ENCODE data around the gene DAP.

The DAP gene

DNA sequence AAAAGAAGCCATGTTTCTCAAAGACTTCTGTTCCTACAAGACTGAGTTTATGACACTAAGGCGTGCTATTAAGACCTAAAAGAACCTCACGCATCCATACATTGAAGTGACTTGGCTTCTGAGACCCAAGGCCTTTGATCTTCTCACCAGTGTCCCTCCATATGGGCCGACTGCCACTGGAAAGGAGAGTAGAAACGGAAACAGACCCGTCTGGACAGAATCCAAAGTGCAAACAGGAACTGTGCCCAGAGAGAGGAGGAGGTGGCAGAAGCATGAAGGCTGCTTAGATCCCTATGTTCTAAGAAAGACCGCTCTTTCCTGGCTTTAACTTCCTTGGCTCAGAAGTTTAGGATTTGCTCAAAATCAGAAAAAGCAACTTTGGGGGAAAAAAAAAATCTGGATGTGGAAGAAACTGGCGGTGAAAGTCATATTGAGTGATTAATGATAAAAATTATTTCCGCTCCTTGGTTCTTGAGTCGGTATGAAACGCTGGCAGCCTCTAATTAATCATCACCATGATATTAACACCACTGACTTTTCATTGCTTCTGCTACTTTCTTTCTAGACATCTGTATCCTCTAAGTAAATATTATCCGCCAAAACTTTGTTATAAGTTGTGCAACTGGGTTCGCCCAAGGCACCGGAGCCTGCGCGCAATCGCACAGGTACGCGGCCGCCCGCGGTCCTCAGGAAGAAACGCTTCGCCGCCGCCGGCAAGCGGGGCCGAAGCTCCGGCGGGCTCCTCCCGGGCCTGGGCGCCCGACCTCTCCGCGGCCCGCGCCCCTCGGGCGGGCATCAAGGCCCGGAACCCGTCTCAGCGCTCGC, 726 bp downstream of the DAP start:
- peak; percentile 51 for DNase-seq

DNA sequence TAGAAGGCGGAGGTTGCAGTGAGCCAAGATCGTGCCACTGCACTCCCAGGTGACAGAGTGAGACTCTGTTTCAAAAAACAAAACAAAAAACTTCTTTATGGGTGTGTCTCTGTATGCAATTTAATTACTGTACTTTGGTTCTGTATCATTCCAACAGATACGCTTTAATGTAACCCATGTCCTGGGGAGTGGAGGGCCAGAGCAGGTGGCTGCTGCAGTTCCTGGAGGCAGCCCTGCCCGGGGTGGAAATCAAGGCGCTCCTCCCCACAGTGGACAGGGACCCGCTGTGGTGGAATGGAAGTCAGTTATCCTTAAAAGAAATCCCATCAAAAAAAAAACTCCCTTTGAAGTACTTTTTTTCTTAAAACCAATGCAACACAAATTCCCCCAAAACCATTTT, 1.9 kb downstream of the DAP start:
- DNase-seq = no peak

DNA sequence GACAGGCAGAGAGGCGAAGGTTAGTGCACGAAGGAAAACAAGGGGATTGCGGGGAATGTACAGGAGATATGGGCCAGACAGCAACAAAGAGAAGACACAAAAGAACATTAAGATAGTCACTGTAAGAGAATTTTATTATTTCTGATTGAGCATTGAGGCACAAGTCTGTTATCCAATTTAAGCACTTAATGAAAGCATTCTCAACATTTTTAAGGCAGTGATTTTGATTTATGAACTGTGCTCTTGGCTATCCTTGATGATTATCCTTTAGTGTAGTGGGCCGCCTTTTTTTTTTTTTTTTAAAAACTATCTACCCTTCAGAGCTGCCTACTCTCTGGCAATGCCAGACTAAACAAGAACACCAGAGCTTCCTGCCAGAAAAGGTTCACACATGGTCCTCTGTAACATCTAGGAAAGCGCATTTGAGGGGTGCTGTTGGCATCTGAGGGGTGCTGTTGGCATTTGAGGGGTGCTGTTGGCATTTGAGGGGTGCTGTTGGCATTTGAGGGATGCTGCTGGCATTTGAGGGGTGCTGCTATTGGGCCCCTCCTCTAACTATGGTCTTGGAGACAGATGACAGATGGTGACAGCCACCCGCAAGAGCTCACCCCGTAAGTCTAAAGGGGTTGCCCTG, 3.0 kb downstream of the DAP start:
- DNase-seq = no peak

DNA sequence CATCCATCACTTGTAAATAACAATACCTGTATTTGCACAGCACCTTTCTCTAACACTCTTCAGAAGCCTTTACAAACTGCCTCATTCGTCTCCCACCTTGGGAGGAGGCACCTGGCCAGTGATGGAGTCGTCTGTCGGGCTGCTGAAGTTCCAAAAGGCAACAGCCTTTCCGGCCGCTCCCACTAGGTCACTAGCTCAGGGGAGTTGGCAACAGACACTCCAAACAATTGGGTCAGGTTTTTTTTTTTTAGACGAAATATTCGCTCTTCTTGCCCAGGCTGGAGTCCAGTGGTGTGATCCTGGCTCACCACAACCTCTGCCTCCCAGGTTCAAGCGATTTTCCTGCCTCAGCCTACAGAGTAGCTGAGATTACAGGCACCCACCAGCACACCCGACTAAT, 4.0 kb downstream of the DAP start:
- DNase-seq = no peak

DNA sequence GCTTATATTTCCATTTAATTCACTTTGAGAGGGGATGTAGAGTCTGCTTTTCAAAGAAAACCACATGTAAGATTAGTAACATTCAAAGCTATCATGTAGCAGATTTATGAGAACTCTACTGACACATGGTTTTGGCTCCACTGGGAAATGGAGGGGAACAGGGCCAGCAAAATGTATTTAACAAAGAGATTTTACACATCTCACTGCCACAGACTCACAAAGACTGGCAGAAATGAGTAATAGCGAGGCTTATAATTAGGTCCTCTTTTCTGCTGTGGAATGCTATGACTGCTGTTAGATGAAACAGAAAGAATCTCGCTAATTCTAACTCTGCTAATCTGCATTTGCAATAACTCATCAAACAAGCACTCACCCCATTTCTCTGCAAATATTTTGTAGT, 4.5 kb downstream of the DAP start:
- no peak for DNase-seq

DNA sequence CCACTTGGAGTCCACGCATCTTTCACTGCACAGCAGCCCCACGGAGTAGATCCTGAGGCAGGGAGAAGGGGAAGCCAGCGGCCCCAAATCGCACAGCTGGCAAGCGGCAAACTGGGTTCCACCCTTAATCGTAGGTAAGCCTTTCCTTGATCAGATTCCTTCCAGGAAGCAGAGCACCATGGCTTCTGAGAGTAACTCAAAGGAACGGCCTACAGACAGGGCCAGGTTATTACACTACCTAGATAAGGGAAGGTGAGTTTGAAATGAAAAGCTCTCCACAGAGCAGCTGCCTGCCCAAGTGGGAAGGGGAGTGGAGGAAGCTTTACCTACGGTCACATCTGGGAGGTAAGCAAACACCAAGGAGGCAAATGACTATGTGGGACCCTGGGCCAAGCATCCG, 7.9 kb downstream of the DAP start:
- no peak for DNase-seq

DNA sequence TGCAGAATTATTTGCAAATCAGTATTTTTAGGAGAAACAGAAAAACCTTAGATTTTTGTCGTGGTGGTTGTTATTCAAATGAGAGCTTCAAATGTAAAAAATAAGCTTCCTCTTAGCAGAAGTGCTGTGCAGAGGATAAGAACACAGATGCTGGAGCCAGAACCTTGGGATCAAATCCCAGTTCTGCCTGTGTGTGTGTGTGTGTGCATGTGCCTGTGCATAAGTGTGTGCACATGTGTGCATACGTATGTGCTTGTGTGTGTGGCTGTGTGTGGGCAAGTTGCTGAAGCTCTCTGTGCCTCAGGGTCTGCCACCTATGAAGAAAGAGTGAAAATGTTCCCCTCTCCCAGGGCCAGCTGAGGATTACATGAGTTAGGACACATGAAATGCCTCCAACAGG, 8.6 kb downstream of the DAP start:
- DNase-seq = no peak

DNA sequence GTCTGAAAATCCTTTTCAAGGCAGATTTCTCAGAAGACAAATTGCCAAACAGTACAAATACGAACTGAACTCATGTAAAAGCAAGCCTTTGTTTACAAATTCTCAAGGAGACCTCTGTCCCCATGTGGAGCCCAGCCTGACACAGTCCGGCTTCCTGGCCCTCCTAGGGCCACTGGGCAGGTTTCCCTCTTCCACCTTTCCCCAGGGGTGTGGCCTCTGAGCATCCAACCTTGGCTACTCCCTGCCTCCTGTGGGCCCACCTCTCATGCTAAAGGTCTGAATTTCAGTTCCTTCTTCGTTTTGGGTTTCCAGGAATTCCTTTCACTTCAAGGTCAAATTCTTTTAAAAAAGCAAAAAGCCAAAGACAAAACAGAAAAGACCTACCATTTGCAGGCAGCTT, 10.1 kb downstream of the DAP start:
- DNase-seq = no peak

DNA sequence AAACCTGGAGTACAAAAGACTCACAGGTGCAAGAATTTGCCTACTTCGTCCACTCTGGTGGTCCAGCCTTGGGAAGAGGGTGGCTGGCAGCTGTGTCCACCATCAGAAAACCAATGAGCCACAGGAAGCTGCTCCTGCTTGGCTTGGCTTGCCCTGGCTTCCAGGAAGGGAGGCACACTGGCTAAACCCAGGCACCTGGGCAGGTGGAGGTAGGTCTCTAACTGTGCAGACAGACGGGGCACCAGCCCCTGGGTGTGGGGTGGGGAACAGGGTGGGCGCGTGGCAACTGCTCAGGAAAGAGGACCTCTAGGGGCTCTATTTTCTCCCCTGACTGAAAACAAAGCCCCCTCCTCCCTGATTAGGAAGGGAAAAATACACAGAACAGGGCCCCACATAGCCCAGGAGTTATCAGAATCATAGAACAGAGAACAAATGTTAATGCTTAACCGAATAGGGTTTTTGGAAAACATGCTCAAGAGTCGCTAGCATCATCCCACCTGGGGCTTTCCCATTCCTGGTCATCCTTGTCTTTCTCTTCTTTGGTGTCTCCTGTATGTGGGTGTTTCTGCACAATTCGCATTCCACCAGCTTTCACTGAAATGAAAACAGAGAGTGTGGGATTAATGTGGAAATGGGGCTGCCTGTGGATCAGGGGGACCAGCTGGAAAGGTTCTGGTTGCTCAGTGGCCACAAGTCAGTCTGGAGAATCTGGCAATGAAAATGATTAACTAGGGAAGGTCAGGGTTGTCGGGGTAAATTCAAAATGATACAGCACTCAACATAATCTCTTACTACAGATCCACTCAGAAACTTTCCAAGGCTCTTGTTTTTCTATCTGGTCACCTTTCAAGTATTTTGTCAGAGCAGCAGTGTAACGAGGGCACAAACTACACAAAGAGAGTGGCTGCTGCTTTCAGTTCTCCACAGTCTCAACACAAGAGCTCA, 13.1 kb downstream of the DAP start:
- DNase-seq = no peak

DNA sequence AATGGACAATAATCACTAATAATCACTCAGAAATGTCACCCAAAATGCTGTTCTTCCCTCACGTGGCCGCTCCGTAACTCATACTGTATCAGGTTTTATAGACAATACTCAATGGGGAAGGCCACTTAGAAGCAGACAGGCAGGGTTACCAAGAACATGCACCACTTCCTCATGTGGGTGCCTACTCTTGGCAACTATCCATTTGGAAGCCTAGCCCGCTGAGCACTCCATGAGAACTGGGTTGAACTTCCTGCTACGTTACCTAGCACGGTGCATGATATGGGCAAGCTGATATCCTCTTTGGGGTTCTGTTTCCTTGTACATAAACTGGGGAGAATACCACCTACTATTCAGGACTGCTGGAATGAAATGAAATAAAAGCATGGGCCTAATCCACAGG, 14.3 kb downstream of the DAP start:
- DNase-seq = no peak

DNA sequence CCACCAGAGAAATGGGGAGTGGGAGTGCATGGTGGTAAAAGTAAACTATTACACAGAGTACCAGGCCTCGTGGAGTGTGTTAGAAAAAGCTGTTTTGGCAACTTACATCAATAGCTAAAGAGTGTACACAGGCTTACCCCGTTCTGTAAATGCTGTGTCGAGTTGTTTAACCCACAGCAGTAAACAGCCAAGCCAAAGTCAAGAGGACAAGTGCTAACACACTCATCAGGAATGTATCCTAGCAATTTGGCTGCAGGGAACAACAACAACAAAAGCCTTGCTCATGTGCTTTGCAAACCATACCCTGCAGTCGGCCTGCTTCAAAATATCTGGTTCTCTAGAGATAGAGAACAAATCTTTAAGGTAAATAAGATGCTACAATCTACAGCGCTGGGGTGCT, 15.9 kb downstream of the DAP start:
- DNase-seq = no peak

DNA sequence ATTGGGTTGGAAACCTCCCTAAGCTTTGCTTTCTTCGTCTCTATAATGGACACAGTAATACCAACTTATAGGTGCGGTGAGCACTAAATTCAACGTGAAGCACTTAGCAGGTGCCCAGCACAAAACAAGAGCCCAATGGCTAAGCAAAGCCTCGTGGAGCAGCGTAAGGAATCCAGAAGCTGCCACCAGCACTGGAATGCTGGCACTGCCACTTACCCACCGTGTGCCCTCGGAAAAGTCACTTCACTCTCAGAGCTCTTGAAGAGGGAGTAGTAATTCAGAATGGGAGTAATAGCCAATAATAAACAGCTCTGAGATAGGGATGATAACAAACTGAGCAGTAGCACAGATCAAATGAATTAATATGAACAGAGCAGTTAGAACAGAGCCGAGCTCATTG, 16.4 kb downstream of the DAP start:
- no peak for DNase-seq

DNA sequence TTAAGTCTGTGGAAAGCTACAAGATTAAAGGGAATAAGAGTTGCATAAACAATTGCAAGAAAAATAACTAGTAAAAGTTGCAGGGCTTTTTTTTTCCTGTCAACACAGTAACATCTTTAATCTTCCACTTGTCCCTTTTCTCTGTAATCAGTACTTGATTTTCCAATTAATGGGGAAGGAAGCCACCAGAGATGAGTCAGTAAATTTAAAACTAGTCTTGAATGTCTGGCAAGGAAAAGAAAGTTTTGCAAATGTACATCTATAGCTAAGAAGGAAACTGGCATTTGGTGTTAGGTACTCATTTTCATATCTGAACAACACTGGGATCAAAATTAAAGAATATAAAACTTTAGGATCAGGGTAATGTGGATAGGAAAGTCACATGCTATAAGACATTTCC, 17.1 kb downstream of the DAP start:
- DNase-seq = no peak

DNA sequence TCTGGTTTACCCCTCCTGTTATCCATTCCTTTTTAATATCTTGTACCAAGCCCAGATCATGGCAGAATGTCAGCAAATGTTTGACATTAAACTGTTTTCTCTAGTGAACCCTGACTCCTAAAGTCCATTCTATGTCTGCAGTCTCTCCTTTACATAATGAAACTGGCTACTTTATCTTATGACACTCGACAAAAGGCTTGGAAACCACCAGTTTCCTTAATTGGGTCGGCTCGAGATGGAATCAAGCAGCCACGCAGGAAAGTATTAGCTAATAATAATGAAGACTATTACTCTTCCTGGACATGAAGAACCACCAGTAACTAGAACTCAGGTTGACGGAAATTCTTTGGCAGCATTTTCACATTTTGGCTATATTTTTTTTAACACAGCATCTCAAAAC, 17.5 kb downstream of the DAP start:
- no peak for DNase-seq

DNA sequence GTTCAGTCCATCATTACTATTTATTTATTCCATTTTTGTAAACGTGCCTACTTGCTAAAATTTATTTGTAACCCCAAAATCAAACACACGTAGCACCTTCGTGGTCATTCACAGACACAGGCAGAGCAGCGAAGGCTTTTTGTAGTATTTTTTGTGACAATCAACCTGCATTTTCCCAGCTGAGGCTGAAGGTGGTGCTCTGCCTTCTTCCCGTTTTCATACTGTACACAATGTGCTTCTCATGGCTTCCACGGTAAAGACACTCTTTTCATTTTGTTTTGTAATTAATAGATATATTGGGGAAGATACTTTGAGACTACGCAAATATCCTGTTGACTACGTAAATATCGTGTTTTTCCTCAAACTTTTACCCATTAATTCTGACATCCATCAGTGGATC, 19.4 kb downstream of the DAP start:
- DNase-seq = no peak

DNA sequence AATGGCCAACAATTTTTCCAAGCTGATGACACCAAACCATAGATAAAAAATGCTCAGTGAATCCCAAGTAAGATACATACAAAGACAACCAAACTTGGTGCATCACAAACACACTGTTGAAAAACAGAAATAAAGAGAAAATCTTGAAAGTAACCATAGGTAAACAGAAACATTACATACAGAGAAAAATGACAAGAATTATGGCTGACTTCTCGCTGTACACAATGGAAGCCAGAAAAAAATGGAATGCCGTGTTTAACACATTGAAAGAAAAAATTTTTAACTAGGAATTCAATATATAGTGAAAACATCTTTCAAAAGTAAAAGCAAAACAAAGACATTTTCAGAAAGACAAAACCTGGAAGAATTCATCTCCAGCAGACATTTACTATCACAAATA, 20.6 kb downstream of the DAP start:
- DNase-seq = no peak

DNA sequence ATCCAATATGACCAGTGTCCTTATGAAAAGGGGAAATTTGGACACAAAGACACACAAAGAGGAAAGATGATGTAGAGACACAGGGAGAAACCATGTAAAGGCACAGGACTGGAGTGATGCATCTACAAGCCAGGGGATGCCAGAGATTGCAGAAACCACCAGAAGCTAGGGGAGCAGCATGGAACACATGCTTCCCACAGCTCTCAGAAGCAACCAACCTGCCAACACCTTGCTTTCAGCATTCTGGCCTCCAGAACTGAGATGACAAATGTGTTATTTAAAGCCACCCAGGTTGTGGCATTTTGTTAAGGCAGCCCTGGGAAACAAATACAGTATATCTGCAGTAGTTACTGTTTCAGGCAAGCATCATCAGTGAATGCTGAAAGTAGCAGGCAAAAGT, 23.2 kb downstream of the DAP start:
- no peak for DNase-seq

DNA sequence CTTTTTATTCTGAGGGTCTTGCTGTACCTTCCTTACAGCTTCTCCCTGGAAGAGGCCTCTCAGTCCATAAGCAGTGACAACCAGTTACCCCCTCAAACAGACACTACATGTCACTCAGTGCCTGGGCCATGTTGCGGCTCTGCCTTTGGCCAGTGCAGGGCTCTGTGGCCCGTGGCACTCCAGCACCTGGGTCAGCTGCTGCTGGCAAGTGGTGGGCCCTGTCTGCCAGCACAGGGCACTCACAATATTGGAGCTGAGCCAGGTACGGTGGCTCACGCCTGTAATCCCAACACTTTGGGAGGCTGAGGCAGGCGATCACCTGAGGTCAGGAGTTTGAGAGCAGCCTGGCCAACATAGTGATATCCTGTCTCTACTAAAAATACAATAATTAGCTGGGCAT, 24.2 kb downstream of the DAP start:
- DNase-seq = no peak

DNA sequence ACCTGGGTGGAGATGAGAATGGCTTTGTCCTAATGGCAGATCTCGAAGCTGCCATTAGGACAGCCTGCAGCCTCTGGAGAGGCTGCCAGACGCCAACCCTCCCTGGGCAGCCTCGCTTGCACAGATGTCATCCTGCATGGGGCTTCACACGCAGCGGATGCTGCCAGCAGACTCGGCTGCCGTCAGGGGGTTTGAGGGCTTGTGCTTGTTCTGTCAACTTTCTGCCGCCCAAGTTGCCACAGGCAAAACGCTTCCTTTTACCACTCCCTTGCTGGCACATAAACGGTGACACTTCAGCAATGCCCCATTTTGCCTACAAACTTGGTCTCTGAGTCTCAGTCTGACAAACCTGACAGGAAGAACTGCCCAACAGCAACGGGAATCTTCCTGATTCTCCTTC, 24.7 kb downstream of the DAP start:
- DNase-seq = no peak

DNA sequence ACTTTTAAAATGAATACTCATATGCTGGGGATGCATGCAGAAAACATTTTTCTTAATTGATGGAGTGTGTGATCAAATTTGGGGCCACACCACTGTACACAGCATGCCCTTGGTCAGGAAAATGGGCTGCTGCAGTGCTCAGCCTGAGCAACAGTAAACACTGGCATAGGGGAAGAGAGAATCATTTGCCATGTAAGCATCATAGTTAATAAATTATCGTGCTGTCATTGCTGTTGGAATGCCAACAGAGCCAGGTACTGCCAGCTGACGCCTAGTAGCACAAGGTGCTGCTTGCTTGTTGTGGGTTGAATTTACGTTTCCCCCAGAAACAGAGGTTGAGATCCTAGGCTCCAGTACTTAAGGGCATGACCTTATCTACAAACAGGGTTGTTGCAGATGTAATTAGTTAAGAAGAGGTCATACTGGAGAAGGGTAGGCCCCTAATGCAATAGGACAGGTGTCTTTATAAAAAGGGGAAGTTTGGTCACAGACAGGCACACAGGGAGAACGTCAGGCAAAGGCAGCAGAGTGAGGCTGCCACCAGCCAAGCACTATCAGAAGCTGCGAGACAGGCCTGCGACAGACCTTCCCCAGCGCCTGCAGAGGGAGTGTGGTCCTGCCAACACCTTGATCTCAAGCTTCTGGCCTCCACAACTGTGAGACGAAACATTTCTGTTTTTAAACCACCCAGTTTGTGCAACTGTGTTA, 25.3 kb downstream of the DAP start:
- DNase-seq = no peak

DNA sequence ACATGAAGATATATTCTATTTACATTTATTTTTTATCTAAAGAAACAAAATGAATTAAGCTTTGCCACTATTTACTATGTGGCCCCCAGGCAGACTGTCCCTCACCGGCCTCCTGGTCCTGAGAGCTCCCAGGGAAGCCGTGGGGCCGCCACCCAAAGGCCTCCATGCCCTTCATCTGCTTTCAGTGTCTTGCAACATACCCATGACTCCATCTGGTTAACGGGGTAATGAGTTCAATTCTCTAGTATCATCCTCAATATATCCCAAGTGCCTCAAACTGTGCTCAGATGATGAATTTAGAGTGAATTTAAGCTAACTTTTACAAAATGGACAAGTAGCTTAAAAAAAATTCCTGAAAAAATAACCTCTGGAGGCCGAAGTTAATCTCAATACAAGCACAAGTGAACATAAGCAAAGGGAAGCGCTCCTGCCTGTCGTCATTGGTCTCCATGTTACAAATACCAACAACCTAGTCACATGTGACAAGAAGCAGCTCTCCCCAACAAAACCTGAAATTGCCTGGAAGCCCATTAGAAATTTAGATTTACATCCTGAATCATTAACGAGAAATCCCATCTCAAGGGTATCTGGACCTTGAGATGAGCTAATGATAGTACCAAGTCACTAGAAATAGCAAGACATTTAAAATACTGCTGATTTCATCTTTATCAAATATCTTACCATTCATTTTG, 26.1 kb downstream of the DAP start:
- no peak for DNase-seq

DNA sequence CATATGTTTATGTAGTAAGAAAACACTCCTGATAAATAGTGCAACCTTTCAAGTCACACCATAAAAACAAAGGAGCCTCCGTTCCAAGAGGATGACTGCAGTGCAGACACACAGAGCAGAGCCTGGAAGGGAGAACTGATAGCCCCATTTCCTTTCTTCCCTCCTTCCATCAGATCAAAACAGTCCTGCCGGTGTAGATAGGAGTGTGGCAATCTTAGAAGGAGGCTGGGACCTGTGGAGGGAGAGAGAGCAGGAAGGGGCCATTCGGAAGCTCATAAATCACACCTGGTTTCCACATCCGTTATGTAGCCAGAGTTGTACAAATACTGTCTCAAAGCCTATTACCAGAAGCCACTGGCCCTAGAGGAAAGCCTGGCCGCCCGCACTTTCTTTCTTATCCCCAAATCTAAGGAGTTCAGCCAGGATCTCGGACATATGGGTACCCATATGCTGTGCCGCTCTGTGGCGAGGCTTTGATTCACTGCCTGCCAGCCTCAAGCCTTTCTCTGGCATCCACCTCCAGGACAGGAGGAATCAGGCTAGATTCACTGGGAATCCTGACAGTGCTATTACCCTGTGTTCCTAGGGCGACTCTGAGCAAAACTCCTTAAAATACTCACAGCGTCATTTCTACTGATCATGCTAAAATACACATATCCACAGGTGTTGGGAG, 26.9 kb downstream of the DAP start:
- no peak for DNase-seq

Measured in activated gamma-delta T cell (primary cell).